ENCODE measurements around the gene SYK. TPM values are rescaled to one million over a fixed set of nuclear protein-coding genes. Genes with fewer than 3 reads are reported as not detected.

Gene SYK
- total RNA-seq, 1 experiment from 2014 or later = 0.99 TPM

GRCh38 chr9:90825586-90825985 is 24.0 kb downstream of the SYK start:
- no peak for DNase-seq (ENCODE audit: low spot score)

GRCh38 chr9:90826326-90827020 is 24.9 kb downstream of the SYK start:
- DNase-seq (ENCODE audit: low spot score) = no peak

GRCh38 chr9:90827181-90827871 is 25.7 kb downstream of the SYK start:
- no peak for DNase-seq (ENCODE audit: low spot score)

GRCh38 chr9:90830051-90830450 is 28.4 kb downstream of the SYK start:
- DNase-seq (ENCODE audit: low spot score) = no peak

- no peak for DNase-seq (ENCODE audit: low spot score)
These were observed 29.4 kb downstream of the SYK start for GRCh38 chr9:90830977-90831376.

GRCh38 chr9:90832261-90832660 is 30.6 kb downstream of the SYK start:
- no peak for DNase-seq (ENCODE audit: low spot score)

GRCh38 chr9:90834828-90835595 is 33.4 kb downstream of the SYK start:
- no peak for DNase-seq (ENCODE audit: low spot score)

GRCh38 chr9:90836411-90837080 is 34.9 kb downstream of the SYK start:
- DNase-seq (ENCODE audit: low spot score) = no peak

- DNase-seq (ENCODE audit: low spot score) = no peak
These were observed 36.5 kb downstream of the SYK start for GRCh38 chr9:90838098-90838497.

- no peak for DNase-seq (ENCODE audit: low spot score)
These were observed 37.0 kb downstream of the SYK start for GRCh38 chr9:90838581-90839154.

- no peak for DNase-seq (ENCODE audit: low spot score)
These were observed 37.6 kb downstream of the SYK start for GRCh38 chr9:90839183-90839728.

GRCh38 chr9:90840696-90841095 is 39.1 kb downstream of the SYK start:
- no peak for DNase-seq (ENCODE audit: low spot score)

GRCh38 chr9:90841213-90841612 is 39.6 kb downstream of the SYK start:
- DNase-seq (ENCODE audit: low spot score) = no peak

GRCh38 chr9:90841615-90842014 is 40.0 kb downstream of the SYK start:
- DNase-seq (ENCODE audit: low spot score) = no peak

- DNase-seq (ENCODE audit: low spot score) = no peak
These were observed 40.7 kb downstream of the SYK start for GRCh38 chr9:90842176-90842777.

GRCh38 chr9:90842996-90843395 is 41.4 kb downstream of the SYK start:
- DNase-seq (ENCODE audit: low spot score) = no peak

- no peak for DNase-seq (ENCODE audit: low spot score)
These were observed 41.9 kb downstream of the SYK start for GRCh38 chr9:90843525-90843924.

GRCh38 chr9:90844326-90844725 is 42.7 kb downstream of the SYK start:
- no peak for DNase-seq (ENCODE audit: low spot score)

GRCh38 chr9:90846770-90847419 is 45.3 kb downstream of the SYK start:
- DNase-seq (ENCODE audit: low spot score) = no peak

GRCh38 chr9:90847971-90848370 is 46.4 kb downstream of the SYK start:
- DNase-seq (ENCODE audit: low spot score) = no peak

- no peak for DNase-seq (ENCODE audit: low spot score)
These were observed 47.2 kb downstream of the SYK start for GRCh38 chr9:90848866-90849265.
